HG03139 (cell line): Measurements from ENCODE around the gene GRIN2C.
"Not testable (repeated sequence)": the region's sequence is repeated elsewhere in the genome, so short reads cannot be mapped to it uniquely, and the experiment has no call there.

Experiments used
- ATAC-seq: cut with Tn5 transposase; IDR thresholded peaks from one replicate; pipeline ENCODE4 v1.9.1; 2021; ENCODE audit not compliant: unreplicated experiment

GRIN2C gene

GRCh38 chr17:74859459-74860228 is at the start of gene GRIN2C:
Gene GRIN2C (minus strand): TSS chr17:74859885. CDS start chr17:74855092, 4,793 bp downstream.
- no peak for ATAC-seq

DNA sequence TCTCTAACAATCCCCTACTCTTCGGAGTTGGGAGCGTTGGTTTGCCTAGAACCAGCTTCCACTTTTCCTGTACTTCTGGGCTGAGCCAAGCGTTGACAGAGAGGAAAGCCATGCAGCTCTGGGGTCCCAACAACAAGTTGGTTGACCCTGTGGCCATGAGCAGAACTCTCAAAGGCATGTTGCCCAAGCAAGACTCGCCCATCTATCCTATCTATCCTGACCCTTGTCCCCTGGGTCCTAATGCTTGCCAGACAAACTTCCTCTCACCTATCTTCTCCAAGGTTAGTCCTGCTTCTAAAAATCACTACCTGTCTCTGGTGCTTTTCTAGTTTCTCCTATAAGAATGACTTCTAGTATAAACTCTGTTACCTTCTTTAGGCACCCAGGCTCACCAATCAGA is 49.4 kb upstream of the GRIN2C start:
- ATAC-seq: not testable (repeated sequence)

DNA sequence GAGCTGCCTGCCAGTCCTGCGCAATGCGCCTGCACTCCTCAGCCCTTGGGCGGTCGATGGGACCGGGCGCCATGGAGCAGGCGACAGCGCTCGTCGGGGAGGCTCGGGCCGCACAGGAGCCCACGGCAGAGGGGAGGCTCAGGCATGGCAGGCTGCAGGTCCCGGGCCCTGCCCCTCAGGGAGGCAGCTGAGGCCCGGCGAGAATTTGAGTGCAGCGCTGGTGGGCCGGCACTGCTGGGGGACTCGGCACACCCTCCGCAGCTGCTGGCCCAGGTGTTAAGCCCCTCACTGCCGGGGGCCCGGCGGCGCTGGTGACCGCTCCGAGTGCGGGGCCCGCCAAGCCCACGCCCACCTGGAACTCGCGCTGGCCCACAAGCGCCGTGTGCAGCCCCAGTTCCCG is 47.3 kb upstream of the GRIN2C start:
- no peak for ATAC-seq

- not testable (repeated sequence) for ATAC-seq
Observed at GRCh38 chr17:74906214-74906793, 46.6 kb upstream of the GRIN2C start.

GRCh38 chr17:74904687-74905409 is 45.2 kb upstream of the GRIN2C start:
- ATAC-seq: no peak

- ATAC-seq: no peak
Observed at GRCh38 chr17:74903671-74904070, 44.0 kb upstream of the GRIN2C start.

DNA sequence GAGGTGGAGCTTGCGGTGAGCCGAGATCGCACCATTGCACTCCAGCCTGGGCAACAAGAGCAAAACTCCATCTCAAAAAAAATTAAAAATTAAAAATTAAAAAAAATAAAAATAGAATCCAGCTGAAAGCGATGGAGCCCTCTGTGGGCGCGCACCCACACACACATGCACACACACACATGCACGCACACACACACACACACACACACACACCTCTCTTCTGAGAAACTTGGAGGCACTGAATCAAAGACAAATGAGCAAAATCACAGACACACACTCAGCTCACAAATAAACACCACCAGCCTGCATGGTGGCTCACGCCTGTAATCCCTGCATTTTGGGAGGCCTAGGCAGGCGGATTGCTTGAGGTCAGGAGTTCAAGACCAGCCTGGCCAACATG is 43.3 kb upstream of the GRIN2C start:
- no peak for ATAC-seq

GRCh38 chr17:74901353-74902135 is 41.9 kb upstream of the GRIN2C start:
- no peak for ATAC-seq

GRCh38 chr17:74900208-74900607 is 40.5 kb upstream of the GRIN2C start:
- ATAC-seq: no peak

- ATAC-seq: no peak
Observed at GRCh38 chr17:74898376-74898946, 38.8 kb upstream of the GRIN2C start.

DNA sequence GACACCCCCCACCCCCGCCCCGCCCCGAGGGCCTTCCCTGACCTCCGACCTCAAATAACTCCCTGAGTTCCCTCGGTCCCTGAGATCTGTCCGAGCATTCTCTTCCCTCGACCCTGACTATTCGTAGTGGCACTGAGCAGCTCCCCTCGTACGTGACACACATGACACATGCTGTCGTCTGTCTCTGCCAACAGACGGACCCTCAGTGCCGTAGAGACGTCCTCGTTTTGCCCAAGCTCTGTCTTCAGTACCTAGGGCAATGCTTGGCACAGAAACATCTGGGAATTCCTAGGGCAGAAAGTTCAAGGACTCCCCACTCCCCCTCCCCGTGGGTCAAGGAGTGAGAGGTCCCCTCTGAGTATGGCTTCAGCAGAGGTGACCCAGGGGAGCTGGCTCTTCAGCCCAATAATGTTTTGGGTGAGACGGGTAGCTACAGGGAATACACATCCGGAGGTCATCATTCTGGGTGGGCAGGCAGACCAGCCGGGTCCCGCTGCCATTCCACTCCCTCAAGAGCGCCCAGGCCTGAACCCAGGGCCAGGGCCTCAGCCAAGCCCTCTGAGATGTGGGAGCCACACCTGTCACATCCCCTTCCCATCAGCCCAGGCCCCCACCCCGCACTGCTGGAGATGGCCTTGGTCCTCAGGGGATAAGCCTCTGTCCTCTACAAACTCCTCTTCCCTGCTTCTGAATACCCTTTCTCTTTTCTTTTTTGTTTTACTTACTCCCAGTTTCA is 34.4 kb upstream of the GRIN2C start:
- ATAC-seq: no peak

- no peak for ATAC-seq
Observed at GRCh38 chr17:74892974-74893911, 33.6 kb upstream of the GRIN2C start, which contains the start of gene FADS6. Gene FADS6 (minus strand): TSS chr17:74893633. CDS start chr17:74893595, 38 bp downstream.

- ATAC-seq: no peak
Observed at GRCh38 chr17:74892013-74892841, 32.5 kb upstream of the GRIN2C start.

- no peak for ATAC-seq
Observed at GRCh38 chr17:74890554-74890953, 30.9 kb upstream of the GRIN2C start.

- ATAC-seq: no peak
Observed at GRCh38 chr17:74888469-74888868, 28.8 kb upstream of the GRIN2C start.

GRCh38 chr17:74883241-74883745 is 23.6 kb upstream of the GRIN2C start:
- ATAC-seq: no peak

DNA sequence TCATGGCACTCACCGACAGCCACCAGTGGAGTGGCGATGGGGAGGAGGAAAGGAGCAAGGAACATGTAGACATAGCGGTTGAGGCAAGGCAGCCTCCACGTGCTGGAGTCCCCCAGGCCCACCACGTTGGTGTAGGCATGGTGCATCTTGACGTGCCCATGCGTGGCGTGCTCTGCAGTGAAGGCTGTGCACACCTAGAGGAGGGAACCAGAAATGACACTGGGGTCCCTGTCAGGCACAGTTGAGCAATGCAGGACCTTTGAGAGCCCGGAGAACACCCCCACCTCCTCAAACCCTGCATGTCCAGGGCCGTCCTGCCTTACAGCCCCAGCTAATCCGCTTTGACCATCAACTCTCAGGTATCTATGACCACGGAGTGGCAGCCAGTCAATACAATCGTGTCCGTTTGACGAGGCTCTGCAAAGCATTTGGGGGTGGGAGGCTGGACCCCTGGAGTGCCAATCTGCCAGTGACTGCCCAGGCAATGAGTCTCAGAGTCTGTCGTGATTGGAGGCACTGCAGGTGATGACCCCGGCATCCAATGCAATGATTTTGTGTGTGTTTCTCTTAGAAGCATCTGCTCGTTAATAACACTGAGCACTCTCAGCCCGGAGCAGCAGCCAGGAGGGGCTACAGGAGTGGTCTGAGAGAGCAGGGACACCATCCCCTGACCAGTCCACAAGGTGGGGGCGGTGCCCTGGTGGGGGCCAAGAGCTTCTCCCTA is 23.0 kb upstream of the GRIN2C start:
- no peak for ATAC-seq
